ENCODE measurements around the gene C15orf62.
A peak's percentile ranks its signal among the peaks of the same experiment; 100 is the strongest.

Gene C15orf62

DNA sequence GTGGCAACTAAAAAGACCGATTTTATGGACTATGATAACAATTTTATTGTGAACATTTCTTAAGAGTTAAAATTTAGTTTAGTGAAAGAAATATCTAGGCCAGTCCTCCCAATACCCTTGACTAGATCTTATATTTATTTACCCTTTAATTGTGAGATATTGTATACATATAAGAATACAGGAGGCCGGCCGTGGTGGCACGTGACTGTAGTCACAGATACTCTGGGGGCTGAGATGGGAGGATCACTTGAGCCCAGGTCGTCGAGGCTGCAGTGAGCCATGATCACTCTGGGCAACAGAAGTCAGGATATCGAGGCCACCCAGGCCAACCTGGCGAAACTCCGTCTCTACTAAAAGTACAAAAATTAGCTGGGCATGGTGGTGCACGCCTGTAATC, 14.0 kb upstream of the C15orf62 start:
- DNase-seq (ENCODE audit: low read depth): no peak

DNA sequence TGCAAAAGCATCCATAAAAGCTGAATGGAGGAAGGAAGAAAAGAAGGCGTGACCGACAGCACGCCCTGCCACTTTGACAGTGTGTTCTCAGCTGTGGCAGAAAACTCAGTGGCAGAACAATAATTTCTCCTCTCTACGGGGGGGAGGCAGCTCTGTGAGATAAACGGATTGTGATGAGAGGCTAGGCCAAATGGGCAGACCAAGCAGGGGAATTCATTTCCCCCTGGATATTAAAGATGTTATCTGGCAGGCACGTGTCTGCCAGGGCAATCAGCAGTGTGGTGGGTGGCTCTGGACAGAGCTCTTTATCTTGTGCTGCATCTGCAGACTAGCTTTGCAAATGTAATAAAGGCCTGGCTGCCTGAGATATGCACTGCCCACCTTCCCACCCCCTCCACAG, 12.8 kb upstream of the C15orf62 start:
- no peak for DNase-seq (ENCODE audit: low read depth)

DNA sequence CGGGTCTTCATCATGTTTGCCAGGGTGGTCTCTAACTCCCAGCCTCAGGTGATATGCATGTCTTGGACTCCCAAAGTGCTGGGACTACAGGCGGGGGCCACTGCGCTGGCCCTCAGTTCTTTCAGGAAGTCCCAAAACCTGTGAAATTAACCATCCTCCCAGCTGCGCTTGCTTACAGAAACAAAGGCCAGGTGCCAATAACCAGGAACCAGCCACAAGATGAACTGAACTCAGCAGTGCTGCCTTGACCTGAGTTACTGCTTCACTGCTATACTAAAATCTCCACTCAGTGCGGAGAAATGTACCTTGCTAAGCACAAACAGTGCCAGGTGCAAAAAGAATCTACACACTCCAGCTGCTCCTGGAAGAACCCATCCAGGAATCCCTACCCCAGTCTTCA, 9.8 kb upstream of the C15orf62 start:
- no peak for DNase-seq (ENCODE audit: low read depth)

DNA sequence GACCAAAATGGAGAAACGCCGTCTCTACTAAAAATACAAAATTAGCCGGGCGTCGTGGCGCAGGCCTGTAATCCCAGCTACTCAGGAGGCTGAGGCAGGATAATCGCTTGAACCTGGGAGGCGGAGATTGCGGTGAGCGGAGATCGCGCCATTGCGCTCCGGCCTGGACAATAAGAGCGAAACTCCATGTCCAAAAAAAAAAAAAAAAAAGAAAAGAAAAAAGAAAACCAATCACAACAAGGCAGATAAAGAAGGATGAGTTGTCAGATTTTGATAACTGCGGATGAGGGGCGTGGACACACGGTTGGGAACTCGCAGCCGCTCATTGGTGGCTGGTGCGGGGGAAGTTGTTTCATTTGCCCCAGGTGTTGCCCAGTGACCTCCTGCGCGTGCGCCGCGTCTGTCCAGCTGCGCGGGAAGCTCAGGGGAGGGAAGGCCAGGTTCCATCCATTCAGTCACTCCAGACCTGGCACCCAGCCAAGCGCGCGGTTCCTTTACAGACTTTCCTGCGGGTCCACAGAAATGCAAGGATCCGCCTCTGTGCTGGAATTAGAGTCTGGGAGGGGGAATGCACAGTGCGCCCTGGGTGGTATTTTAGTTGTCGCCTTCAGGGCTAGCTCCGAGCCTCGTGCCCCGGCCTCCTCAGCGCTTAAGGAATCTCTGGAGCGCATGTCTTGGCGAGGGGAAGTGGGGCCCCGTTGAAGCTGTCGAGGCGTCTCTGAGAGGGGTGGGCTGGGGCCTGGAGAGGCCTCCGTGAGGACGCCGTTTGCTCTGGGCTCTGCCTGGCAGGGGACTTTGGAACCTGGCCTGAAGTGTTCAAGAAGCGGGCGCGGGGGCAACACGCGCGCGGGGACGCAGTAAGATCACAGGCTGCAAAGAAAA, 6.6 kb upstream of the C15orf62 start:
- no peak for DNase-seq (ENCODE audit: low read depth)

DNA sequence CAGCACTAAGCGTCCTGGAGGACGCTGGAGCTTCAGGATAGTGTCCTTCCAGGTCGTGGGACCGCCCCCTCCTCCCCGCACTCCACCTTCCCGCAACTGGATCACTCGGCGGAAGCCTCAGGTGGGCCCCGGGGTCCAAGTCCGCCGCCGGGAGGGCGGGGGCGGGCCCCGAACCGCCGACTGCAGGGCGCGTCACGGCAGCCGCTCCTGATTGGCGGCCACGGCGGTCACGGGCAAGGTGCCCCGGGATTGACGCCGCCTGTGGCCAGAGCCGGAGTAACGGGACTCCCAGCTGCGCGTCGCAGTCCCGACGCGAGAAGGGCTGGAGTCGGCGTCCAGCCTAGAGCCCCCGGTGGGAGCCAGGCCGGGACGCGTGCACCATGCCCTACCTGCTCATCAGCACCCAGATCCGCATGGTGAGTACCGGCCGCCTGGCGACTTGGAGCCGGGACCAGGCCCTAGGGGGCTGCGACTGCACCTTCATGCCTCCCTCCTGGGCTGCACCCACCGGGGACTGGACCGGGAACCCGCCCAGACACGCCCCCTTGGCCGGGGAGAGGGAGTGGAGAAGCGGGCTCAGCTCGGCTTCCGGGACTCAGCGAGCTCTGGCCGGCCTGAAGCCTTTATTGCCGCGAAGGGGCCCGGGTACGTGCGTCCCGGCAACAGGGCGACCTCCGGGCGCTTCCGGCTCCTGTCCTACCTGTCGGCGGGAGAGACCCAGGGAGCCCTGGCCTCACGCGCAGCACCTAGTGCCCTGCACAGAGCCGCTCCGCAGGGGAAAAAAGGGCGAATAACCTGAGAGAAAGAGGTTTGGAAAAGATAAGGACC, 5.8 kb upstream of the C15orf62 start, which contains the start of gene GCHFR:
Gene GCHFR, plus strand, starts transcription at position 268 of the 828 bp plus-strand sequence. Its CDS starts 113 bp downstream, at position 381.
- DNase-seq (ENCODE audit: low read depth): no peak

DNA sequence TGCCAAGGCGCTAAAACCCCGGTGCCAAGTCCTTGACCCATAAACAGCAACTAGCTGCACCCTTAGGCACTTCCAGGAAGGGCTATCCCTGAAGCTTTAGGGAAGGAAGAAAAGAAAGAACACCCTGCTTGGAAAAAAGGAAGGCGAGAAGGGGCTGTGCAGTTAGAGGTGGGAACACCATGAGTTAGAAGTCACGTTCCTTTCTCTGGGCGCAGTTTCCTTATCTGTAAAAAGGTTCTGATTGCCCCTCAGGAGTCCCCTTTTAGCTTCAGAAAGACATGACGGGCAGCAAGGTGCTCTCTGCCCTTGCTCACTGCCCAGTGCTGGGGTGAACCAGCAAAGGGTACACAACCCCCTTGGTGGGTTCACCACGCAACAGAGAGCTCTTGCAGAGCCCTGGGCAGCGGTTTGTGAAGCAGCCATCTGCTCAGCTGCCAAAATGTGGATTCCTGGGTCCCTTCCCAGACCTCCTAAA, 5.1 kb upstream of the C15orf62 start:
- DNase-seq (ENCODE audit: low read depth): no peak

DNA sequence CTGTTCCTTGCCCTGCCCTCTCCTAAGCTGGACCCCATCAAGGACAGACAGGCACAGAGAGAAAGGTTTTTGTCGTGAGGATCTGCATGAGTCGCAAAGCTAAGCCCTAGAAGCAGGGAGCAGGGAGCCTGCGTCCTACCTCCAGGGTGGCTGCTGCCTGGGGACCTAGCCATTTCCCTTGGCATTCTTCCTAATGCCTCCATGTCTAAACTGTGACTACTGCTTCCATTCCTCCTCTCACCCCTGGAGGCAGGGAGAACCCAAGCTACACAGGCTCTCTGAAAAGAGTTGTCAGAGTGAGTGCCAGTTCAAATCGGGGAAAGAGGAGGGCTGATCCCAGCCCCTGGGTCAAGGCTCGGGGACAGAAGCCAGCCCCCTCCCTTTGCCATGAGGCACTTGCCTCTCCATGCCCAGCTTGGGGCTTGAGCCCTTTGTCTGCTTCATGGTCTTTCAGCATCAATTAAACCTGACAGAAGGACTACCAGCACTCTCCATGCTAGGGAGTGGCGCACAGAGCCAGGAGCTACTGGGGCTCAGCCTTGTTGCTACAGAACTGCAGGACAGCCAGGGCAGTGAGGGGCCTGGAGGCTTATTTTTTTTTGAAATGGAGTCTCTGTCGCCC, 3.5 kb upstream of the C15orf62 start:
- no peak for DNase-seq (ENCODE audit: low read depth)

DNA sequence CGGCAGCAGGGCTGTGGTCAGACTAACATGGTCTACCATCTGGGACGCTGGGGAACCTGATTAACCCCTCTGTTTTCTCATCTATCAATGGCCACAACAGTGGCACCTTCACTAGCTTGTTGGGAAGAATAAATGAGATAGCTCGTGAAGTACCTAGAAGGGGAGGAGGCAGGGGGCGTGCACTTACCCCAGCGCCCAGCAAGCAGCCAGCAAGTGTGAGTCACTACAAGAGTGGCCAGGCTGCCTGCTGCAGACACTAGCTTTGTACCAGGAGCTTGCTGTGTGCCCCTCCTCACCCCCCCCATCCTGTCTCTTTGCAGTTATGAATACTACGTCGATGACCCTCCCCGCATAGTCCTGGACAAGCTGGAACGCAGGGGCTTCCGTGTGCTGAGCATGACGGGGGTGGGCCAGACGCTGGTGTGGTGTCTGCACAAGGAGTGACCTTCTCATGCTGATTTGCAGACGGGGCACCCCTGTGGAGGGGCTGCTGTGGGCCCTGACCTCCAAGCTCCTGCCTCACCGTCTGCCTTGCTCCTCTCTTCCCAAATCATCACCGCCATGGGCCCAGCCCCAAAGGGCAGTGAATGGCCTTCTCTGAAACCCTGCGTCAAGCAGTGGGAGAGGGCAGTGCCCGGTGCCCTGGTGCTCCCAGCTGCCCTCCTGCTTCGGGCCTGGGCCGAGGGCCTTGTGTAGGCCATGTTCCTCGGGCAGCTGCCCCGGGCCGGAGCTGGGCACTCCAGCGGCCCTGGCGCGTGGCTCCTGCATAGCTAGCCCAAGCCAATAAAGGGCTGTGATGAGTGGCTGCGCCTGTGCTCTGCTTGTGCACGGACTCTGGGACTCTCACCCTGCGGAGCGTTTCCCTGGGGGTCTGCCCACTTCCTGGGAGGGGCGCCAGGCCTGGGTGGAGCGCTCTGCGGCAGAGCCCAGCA, 2.6 kb upstream of the C15orf62 start:
- DNase-seq (ENCODE audit: low read depth): no peak

DNA sequence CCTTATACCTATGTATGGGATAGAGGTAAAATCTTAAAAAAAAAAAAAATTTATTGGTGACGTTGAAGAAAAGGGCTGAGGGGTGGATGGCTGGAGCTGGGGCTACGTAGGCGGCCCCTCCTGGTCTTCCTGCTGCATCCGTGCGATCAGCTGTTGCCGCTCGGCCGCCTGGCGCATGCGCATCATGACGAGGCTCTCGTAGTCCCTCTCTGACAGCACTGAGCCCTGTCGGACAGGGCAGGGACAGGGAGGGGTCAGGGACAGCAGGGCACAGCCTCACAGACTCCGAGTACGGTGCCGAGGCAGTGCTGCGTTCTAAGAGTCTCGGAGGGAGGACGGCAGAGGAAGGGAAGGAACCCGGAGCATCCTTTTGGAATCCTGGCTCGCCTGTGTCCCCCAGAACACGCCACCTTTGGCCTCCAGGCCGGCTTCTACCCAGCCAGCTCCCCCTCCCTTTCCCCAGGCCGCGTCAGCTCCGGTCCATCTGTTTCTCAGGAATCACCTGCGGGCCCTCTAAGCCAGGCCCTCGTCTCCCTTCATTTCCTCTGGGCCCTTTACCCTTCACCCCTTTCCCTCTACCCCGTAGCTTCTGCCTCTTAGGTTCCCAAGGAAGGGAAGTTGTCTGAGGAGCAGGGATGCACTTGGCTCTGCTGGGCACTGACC, 1.8 kb upstream of the C15orf62 start:
- DNase-seq (ENCODE audit: low read depth): no peak

DNA sequence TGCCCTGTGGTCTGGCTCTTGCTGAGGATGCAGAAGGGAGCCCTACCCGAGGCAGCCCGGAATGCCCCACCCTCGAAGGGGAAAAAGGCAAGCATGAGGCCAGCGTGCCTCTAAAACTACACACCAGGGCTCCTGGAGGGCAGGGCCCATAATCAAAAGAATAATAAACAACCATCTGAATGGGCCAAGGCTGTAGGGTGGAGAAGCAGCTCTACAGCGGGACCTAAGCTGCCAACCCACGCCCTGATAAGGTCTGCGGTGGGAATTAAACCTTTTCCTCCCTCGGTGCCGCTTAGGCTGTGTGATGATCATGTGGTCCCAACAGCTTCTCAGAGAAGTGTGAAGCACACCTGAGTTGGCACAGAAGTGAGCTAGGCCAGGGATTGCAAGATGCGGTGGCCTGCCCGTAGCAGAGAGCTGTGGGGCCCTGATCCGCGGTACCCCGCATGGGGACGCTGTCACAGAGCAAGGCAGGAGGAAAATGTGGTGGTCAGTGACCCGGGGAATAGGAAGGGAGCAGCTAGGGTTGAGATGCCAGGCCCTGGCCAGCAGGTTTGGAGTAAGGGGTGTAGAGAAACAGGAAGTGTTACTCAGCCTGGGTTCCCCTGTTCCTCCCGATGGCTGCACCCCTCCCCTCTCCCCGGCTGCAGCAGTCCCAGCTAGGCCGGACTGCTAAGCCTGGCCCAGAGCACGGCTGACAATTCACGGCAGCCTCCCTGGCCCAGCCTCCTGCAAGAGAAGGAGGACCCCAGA, 1.1 kb upstream of the C15orf62 start:
- DNase-seq (ENCODE audit: low read depth): no peak

DNA sequence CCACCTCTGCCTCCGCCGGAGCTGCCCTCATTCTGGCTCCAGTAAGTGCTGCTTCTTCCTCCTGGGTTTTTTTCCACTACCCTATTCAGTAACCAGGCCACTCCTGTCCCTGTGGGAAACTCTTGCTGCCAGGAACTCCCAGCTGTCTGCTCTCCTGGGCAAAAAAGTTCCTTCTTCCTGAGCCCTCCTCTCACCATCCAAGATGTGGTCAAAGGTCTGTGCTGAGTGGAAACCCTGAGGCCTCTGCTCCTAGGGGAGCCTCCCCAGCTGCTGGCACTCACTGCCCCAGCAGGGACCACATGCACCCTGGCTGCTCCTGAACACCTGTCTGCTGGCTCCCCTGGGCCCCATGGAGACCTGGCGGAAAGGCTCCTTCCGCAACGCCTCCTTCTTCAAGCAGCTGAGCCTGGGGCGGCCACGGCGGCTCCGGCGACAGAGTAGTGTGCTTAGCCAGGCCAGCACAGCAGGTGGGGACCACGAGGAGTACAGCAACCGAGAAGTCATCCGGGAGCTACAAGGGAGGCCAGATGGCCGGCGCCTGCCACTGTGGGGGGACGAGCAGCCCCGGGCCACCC, 454 bp downstream of the C15orf62 start:
- no peak for DNase-seq (ENCODE audit: low read depth)

DNA sequence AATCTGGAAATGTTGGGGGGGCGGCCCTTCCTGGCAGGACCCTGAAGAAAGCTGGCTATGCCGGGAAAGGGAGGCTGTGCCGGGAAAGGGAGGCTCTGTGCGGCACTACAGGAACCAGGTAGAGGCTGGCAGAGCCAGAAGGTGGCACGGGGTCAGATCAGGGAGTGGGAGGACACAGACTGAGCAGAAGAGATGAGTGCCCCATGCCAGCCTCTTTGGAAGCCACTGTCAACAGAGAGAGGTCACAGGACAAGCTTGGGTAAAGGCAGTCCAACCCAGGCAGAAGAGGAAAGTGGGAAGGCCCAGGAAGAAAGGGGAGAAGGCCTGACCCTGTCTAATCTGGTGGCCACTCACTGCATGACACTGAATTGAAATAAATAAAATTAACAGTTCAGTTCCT, 1.5 kb downstream of the C15orf62 start:
- DNase-seq (ENCODE audit: low read depth): no peak

DNA sequence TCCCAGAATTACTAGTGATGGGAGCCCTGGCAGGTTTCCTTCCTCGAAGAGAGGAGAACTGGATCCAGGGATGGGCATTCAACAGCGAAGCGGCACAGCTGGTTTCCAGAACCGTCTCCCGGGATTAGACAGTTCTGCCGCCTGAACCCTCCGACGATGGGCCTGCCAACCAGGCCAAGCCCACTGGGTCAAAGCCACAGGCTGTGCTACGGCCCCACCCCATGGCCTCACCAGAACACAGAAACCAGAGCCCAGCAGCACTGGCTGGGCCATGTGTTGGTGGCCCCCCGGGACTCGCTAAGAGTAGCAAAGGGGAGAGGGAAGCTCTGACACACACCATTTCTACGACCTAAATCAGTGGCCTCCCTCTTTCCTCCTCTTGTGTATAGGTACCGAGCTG, 2.2 kb downstream of the C15orf62 start:
- DNase-seq (ENCODE audit: low read depth): no peak

DNA sequence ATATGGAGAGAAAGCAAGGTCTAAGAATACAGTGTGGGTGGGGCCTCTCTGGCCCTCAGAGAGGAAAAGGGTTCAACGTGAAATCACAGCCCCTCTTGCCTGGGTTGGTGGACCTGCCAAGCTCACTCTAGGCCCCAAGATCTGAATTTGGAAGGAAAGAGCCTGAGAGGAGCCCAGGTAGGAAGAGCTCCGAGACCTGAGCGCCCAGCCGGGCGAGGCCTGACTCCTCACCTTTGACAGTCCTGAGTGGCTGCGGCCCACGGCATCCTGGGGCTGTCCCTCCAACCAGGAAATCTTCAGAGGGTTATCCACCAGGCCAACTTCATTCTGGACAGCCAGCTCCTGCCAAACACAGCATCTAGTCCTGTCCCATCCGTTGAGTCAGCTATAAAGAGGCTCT, 3.7 kb downstream of the C15orf62 start:
- no peak for DNase-seq (ENCODE audit: low read depth)

DNA sequence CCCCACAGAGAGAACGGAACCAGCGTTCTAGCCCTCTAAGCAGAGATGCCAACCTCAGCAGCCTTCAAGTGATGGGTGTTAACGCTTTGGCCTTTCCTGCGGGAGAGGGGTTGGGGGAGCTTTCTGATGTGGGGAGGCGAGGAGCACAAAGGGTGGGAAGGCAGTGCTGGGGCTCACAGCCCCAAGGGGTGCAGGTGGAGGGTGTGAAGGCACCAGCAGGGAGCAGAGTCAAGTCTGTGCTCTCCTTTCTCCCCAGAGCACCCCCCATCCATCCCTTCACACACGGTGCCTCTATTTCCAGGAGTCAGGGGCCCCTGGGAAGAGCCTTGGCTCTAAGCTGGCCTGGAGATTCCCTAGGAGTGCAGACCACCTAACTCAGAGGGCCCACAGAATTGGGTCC, 4.1 kb downstream of the C15orf62 start:
- DNase-seq (ENCODE audit: low read depth): no peak

DNA sequence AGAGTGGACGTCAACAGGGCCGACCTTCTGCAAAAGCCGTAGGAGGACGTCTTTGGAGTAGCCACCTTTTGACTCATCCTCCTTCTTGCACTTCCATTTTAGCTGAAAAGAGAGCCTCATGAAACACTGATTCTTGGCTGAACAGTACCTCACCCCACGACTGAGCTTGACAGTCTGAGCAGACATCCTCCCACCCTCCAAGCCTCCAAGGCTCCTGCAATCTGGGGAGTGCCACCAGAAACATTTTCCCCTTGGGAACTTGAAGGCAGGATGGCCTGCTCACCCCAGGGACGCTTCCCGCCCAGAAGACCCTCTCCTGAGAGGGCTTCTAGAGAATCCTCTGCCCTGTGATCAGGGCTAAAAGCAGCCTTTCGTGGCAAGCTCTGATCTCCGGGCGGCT, 5.2 kb downstream of the C15orf62 start:
- no peak for DNase-seq (ENCODE audit: low read depth)

DNA sequence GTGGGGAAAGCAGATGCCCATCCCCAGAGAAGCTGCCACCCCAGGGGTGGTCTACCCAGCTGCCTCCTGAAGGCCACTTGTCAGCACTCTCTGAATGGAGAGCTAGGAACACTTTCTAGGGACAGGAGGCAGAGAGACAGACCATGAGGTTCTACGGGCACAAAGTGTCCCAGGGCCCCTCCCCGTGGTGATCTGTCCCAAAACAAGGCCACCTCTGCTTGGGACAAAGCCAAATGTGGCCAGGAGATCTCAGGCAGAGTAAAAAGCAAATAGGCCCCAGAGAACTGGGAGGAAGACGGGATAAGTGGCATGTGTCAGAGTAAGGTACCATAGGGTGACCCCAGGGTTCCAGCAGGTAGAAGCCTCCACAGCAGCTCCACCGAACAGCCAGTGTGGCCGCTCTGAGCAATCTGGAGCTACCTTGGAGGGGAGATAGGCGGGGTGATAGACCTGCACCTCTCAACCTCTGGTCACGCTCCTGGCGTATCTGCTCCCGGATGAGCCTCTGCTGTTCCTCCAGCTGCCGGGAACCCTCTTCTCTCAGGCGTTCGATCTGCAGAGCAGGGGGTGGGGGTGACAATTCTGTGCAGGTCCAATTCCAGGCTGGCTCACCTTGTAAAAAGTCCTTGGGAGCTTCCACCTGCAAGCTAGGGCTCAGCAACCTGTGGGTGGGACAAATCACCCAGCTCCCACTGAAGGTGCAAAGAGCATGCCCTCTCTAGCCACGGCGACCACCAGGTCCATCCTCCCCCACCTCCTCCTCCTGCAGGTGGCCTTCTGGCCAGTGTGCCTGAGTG, 6.2 kb downstream of the C15orf62 start:
- DNase-seq (ENCODE audit: low read depth): no peak

DNA sequence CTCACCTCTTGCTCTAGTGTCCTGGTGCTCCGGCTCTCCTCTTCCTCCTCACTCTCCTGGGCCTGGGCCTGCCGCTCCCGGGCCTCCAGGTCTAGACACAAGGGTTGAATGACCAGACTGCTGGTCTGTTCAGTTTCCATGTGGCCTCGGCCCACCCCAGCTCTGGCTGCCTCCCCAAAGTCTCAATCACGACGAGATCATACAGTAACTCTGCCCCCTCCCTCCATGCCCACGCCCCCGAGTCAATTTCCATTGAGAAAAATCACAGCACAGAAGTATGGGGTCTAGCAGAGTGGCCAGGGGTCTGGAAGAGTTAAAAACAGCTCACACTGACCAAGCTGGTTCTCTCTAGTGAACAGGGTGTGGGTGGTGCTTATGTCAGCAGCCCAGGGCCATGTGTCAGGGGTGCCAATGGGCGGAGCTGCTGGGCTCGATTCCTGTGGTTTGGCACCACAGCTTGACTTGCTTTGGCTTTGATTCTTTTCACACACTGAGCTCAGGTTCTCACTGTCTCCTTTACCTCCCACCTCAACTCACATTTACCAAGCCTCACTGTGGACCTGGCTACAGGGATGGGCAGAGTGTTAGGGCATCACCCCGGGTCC, 6.9 kb downstream of the C15orf62 start:
- peak; percentile 48 for DNase-seq (ENCODE audit: low read depth)
